HG03342 (cell line): ENCODE results near the gene TSPOAP1.

Experiments used
- ATAC-seq: cut with Tn5 transposase; IDR thresholded peaks from one replicate; pipeline ENCODE4 v1.9.1; 2021; ENCODE audit warnings: mild to moderate bottlenecking, moderate library complexity; ENCODE audit not compliant: unreplicated experiment

TSPOAP1 gene

DNA sequence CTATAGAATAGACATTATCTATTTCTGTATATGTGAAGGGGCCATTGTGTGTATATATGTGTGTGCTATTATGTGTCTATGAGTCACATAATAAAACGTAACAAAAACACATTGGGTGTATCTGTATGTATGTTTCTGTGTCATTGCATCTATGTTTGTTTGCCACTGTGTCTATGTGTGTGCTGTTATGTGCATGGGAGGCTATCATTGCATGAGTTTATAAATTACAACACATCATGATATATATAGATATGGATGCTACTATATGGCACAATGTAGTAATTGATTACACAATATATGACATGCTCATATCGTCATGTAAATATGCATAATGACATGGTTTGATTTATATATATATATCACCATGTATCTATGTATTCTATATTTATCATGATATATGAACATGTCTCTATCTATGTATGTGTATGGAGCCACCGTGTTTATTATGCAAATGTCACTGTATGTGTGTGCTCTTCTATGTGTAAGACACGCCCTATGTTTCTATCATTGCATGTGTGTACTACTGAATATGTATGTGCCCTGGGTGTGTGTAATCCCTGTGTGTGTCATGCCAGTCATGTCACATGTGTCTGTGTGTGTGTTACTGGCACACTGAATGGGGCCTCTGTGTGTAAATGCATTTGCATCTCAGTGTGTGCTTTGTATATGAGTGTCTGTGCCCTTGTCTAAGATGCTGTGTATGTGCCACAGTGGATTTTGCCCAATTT is 1.4 kb upstream of the TSPOAP1 start:
- peak; percentile 7 for ATAC-seq

DNA sequence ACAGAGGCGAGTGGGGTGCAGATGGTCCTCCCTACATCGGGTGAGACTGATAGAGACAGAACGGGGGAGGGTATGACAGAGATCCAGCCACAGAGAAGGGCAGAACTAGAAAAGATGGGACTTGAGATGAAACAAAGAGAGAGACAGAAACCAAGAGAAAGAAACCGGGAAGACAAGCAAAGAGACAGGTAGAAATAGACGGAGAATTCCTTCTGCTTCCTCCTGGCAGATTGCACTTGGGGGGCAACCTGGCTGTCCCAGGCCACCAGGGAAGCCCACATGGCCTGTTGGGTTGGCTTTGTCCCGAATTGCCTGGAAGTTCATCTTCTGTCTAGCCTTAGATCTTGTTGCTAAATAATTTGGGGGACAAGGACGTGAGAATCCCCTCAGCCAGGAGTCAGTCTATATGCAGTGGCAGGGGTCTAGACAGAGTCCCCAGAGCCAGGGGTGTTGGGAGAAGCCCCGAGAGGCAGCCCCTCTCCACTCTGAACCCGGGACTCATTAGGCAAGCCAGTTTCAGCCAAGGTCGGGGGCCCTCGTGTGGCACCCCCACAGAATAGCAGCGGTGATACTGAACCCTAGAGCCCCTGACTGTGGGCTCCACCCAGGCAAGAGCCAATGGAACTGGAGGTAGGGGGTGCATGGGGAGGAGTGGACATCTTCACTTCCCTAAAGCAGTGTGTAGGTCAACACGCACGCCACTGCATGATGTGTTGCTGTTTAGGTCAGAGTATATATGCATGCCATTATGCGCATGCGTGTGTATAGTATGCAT is 627 bp upstream of the TSPOAP1 start:
- ATAC-seq: peak; percentile 48

DNA sequence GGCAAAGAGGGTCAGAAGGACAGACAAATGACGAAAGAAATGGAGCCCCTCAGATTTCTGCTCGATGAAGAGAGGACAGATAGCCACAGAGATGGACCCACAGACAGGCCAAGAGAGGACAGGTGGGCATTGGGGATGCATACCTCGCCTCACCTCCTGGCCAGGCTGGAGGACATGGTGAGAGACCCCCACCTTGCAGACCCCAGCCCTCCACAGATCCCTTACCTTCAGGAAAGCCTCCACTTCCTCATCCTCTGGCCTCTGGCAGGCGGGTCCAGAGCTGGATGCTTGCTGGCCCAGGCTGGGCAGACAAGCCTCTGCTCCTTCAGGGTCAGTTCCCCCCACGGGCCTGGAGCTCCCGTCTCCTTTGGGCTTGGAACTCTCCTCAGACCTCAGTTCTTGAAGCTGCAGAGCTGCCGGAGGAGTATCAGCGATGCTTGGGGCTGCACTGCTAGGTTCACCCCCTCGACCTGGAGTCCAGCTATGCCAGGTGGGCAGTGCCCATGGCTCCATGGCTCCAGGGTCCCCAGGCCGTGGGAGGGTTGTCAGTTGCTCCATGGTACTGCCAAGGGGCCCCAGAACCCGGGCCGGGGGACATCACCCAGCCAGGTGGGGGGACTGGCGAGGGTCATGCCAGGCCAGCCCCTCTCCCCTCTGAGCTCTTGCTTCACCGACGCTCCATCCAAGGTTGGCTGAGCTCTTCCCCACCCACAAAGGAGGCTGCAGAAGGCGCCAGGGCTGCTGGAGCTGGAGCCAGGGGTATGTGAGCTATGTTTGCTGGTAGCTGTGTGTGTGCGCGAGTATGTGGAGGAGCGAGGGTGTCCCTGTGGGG is 1.0 kb downstream of the TSPOAP1 start:
- ATAC-seq: no peak

- ATAC-seq: no peak
These were observed 1.8 kb downstream of the TSPOAP1 start for GRCh38 chr17:58326609-58327362.

GRCh38 chr17:58325976-58326468 is 2.6 kb downstream of the TSPOAP1 start:
- no peak for ATAC-seq

DNA sequence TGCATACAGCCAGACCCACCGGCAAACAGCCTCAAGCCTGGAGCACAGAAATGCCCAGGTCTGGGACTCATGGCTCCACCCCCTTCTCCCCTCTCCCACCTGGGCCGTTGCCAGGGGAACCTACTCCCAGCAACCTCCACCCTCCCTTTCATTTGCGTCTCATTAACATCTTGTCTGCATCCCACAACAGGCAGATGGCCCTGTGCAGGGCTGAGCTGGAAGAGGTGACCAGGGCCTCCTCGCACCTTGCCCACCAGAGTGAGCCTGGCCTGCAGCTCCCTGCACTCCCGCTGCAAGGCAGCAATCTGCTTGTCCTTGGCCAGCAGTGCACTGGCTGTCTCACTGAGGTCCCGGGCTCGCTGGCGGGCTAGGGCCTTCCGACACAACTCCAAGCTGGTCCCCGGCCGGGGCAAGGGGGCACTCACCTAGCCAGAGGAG is 3.3 kb downstream of the TSPOAP1 start:
- no peak for ATAC-seq

- ATAC-seq: no peak
These were observed 3.9 kb downstream of the TSPOAP1 start for GRCh38 chr17:58324409-58325288.

- no peak for ATAC-seq
These were observed 4.6 kb downstream of the TSPOAP1 start for GRCh38 chr17:58324056-58324408.

- ATAC-seq: no peak
These were observed 5.1 kb downstream of the TSPOAP1 start for GRCh38 chr17:58323366-58324055.

DNA sequence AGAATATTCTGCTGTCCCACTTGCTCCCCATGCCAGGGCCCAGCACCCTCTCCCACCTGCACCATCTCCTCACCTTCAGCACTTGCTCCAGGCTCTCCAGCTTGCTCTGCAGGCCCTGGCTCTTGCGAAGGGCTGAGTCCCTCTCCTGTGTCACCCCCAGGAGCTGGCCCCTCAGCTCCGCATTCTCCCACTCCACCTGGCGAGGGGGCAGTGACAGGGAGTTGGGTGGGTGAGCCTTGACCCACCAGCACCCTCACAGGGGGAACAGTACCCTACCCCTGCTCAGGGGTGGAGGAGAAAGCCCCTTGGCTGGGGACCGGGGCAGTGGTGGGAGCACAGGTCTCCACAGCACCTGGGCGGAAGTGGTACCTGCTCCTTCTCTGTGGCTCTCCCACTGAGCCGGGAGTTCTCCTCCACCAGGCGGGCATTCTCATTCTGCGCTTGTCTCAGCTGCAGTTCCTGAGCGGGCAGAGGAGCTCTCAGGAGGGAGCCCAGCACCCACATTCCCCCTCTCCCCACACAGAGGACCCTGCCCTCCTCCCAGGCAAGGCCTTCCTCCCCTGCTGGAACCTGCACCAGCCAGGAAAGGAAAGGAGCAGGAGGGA is 5.9 kb downstream of the TSPOAP1 start:
- no peak for ATAC-seq

DNA sequence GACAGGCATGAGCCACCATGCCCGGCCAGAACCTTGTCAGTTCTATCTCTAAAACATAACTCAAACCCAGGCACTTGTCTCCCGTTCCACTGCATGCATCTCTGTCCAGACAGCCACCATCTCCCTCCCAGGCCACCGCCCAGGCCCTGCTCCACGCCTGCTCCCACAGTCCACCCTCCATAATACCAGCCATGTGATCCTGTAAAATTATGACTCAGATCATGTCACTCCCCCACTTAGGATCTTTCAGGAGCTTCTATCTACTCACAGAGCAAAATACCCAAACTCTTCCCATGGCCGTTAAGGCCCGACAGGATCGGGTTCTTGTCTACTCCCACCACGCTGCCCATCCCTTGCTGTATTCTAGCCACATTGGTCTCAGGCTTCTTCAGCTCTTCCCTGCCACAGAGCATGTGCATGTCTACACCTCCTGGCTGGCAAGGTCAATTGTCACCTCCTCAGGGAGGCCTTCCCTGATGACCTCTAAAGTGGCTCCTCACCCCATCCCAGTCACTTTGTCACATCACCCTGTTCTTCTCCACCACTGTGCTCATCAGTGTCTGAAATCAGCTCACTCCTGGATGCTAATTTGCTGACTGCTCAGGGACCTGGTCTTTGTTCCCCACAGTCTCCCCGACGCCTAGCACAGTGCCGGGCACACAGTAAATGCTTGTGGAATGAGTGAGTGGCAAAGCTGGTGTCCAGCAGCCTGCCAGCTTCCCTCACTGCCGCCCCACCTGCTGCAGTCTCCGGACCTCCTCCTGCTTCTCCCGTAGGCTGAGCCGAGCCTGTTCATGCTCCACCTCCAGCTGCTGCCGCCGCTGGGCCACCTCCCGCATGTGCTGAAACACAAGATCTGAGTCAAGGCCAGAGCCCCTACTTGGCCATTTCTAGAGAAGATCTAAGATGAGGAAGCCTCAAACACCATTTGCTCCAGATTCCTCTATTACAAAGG is 6.7 kb downstream of the TSPOAP1 start:
- no peak for ATAC-seq

- no peak for ATAC-seq
These were observed 7.8 kb downstream of the TSPOAP1 start for GRCh38 chr17:58320570-58321323.

- ATAC-seq: no peak
These were observed 8.4 kb downstream of the TSPOAP1 start for GRCh38 chr17:58320163-58320558.

- ATAC-seq: no peak
These were observed 9.1 kb downstream of the TSPOAP1 start for GRCh38 chr17:58319173-58320162.

- no peak for ATAC-seq
These were observed 9.9 kb downstream of the TSPOAP1 start for GRCh38 chr17:58318627-58319172.
